HG03432 (cell line): Measurements from ENCODE around the gene NCOA1.
"Not testable (repeated sequence)": the region's sequence is repeated elsewhere in the genome, so short reads cannot be mapped to it uniquely, and the experiment has no call there.

Experiments used
- ATAC-seq: cut with Tn5 transposase; IDR thresholded peaks from one replicate; pipeline ENCODE4 v1.9.1; 2021; ENCODE audit warnings: mild to moderate bottlenecking, moderate library complexity; ENCODE audit not compliant: unreplicated experiment

Gene NCOA1

GRCh38 chr2:24531610-24532009 is 40.6 kb downstream of the NCOA1 start:
- not testable (repeated sequence) for ATAC-seq

GRCh38 chr2:24532057-24532456 is 41.0 kb downstream of the NCOA1 start:
- ATAC-seq: not testable (repeated sequence)

GRCh38 chr2:24533574-24533973 is 42.5 kb downstream of the NCOA1 start:
- ATAC-seq: not testable (repeated sequence)

- no peak for ATAC-seq
Observed at GRCh38 chr2:24538720-24539119, 47.7 kb downstream of the NCOA1 start.

GRCh38 chr2:24539258-24539657 is 48.2 kb downstream of the NCOA1 start:
- no peak for ATAC-seq

GRCh38 chr2:24540011-24540477 is 49.0 kb downstream of the NCOA1 start:
- ATAC-seq: no peak

GRCh38 chr2:24541621-24542020 is 50.6 kb downstream of the NCOA1 start:
- ATAC-seq: no peak

- no peak for ATAC-seq
Observed at GRCh38 chr2:24542269-24542872, 51.3 kb downstream of the NCOA1 start.

GRCh38 chr2:24543252-24543651 is 52.2 kb downstream of the NCOA1 start:
- no peak for ATAC-seq

- no peak for ATAC-seq
Observed at GRCh38 chr2:24544456-24545115, 53.5 kb downstream of the NCOA1 start.

GRCh38 chr2:24546669-24547068 is 55.6 kb downstream of the NCOA1 start:
- no peak for ATAC-seq

GRCh38 chr2:24548058-24548457 is 57.0 kb downstream of the NCOA1 start:
- ATAC-seq: no peak

- not testable (repeated sequence) for ATAC-seq
Observed at GRCh38 chr2:24550301-24550700, 59.2 kb downstream of the NCOA1 start.

- ATAC-seq: no peak
Observed at GRCh38 chr2:24551016-24551415, 60.0 kb downstream of the NCOA1 start.

GRCh38 chr2:24552836-24553235 is 61.8 kb downstream of the NCOA1 start:
- no peak for ATAC-seq

GRCh38 chr2:24558781-24559472 is 67.9 kb downstream of the NCOA1 start:
- no peak for ATAC-seq

- no peak for ATAC-seq
Observed at GRCh38 chr2:24559473-24560113, 68.5 kb downstream of the NCOA1 start.

GRCh38 chr2:24565537-24565936 is 74.5 kb downstream of the NCOA1 start:
- no peak for ATAC-seq

- ATAC-seq: no peak
Observed at GRCh38 chr2:24566209-24566608, 75.2 kb downstream of the NCOA1 start.

GRCh38 chr2:24566630-24567029 is 75.6 kb downstream of the NCOA1 start:
- ATAC-seq: no peak

GRCh38 chr2:24568551-24568950 is 77.5 kb downstream of the NCOA1 start:
- no peak for ATAC-seq

- not testable (repeated sequence) for ATAC-seq
Observed at GRCh38 chr2:24569565-24569964, 78.5 kb downstream of the NCOA1 start.
